IPS-18a (cell line): ENCODE measurements around the gene KLHL18.
A peak's percentile ranks its signal among the peaks of the same experiment; 100 is the strongest.
"Not testable (repeated sequence)": the region's sequence is repeated elsewhere in the genome, so short reads cannot be mapped to it uniquely, and the experiment has no call there.

Experiments used
- H3K27ac ChIP-seq: one replicate; pipeline ENCODE4 v1.5.1; 2013; ENCODE audit warnings: low read length
- H3K27me3 ChIP-seq: one replicate; pipeline ENCODE4 v1.6.1; 2013; ENCODE audit warnings: mild to moderate bottlenecking, low read length; ENCODE audit not compliant: control insufficient read depth, insufficient read depth
- H3K36me3 ChIP-seq: one replicate; pipeline ENCODE4 v1.6.1; 2013; ENCODE audit warnings: low read depth, low read length; ENCODE audit not compliant: control insufficient read depth
- H3K4me1 ChIP-seq: one replicate; pipeline ENCODE4 v1.6.1; 2013; ENCODE audit warnings: low read depth, low read length; ENCODE audit not compliant: control insufficient read depth
- H3K4me3 ChIP-seq: one replicate; pipeline ENCODE4 v1.5.1; 2013; ENCODE audit warnings: low read length
- H3K9ac ChIP-seq: one replicate; pipeline ENCODE4 v1.6.1; 2013; ENCODE audit warnings: mild to moderate bottlenecking, low read length, moderate library complexity
- H3K9me3 ChIP-seq: one replicate; pipeline ENCODE4 v1.6.1; 2013; ENCODE audit warnings: low read depth, low read length; ENCODE audit not compliant: control insufficient read depth

KLHL18 gene

GRCh38 chr3:47367631-47368030 lies 84.9 kb downstream of the KLHL18 start:
- Histone ChIP-seq H3K9me3 (no peaks in the 10 kb centered on the region), H3K4me1 (no peaks in the 10 kb centered on the region), H3K9ac (no peak overlapping the region), H3K4me3 (no peak overlapping the region), H3K36me3 (no peaks in the 10 kb centered on the region), H3K27me3 (no peaks in the 10 kb centered on the region), H3K27ac (no peak overlapping the region)

GRCh38 chr3:47370020-47370419 lies 87.3 kb downstream of the KLHL18 start:
- not testable (repeated sequence) for H3K4me3 ChIP-seq, H3K27me3 ChIP-seq, H3K9me3 ChIP-seq, H3K36me3 ChIP-seq, H3K9ac ChIP-seq, H3K27ac ChIP-seq, H3K4me1 ChIP-seq

GRCh38 chr3:47370887-47371697 lies 88.3 kb downstream of the KLHL18 start:
- Histone ChIP-seq H3K27ac (no peak overlapping the region), H3K9me3 (no peaks in the 10 kb centered on the region), H3K36me3 (no peaks in the 10 kb centered on the region), H3K4me1 (no peaks in the 10 kb centered on the region), H3K9ac (peak overlapping the region; percentile 10), H3K27me3 (no peaks in the 10 kb centered on the region), H3K4me3 (peak overlapping the region; percentile 4)

- H3K4me1 ChIP-seq, result peaks cover 1% of the 10 kb centered on the region
- H3K4me3 ChIP-seq, result no peak overlapping the region
- H3K36me3 ChIP-seq, result no peaks in the 10 kb centered on the region
- H3K27me3 ChIP-seq, result no peaks in the 10 kb centered on the region
- H3K9ac ChIP-seq, result no peak overlapping the region
- H3K9me3 ChIP-seq, result no peaks in the 10 kb centered on the region
- H3K27ac ChIP-seq, result no peak overlapping the region
Observed at GRCh38 chr3:47374587-47374986, 91.8 kb downstream of the KLHL18 start.

GRCh38 chr3:47376393-47376792 lies 93.6 kb downstream of the KLHL18 start:
- Histone ChIP-seq H3K4me1 (peaks cover 4% of the 10 kb centered on the region), H3K27me3 (no peaks in the 10 kb centered on the region), H3K9ac (no peak overlapping the region), H3K27ac (no peak overlapping the region), H3K9me3 (no peaks in the 10 kb centered on the region), H3K4me3 (no peak overlapping the region), H3K36me3 (no peaks in the 10 kb centered on the region)

GRCh38 chr3:47377186-47377585 lies 94.4 kb downstream of the KLHL18 start:
- H3K27ac ChIP-seq, result no peak overlapping the region
- H3K9me3 ChIP-seq, result no peaks in the 10 kb centered on the region
- H3K27me3 ChIP-seq, result no peaks in the 10 kb centered on the region
- no peak overlapping the region for H3K4me3 ChIP-seq
- peaks cover 9% of the 10 kb centered on the region for H3K4me1 ChIP-seq
- no peak overlapping the region for H3K9ac ChIP-seq
- no peaks in the 10 kb centered on the region for H3K36me3 ChIP-seq

GRCh38 chr3:47378869-47379268 lies 96.1 kb downstream of the KLHL18 start:
- Histone ChIP-seq H3K4me3 (no peak overlapping the region), H3K4me1 (peaks cover 10% of the 10 kb centered on the region), H3K36me3 (no peaks in the 10 kb centered on the region), H3K27me3 (no peaks in the 10 kb centered on the region), H3K9ac (no peak overlapping the region), H3K27ac (no peak overlapping the region), H3K9me3 (no peaks in the 10 kb centered on the region)

- Histone ChIP-seq H3K9me3 (no peaks in the 10 kb centered on the region), H3K27ac (no peak overlapping the region), H3K4me1 (peaks cover 10% of the 10 kb centered on the region), H3K9ac (peak overlapping the region; percentile 79), H3K4me3 (peak overlapping the region; percentile 96), H3K36me3 (no peaks in the 10 kb centered on the region), H3K27me3 (no peaks in the 10 kb centered on the region)
Observed at GRCh38 chr3:47379411-47379899, 96.7 kb downstream of the KLHL18 start.

GRCh38 chr3:47380026-47380600 lies 97.4 kb downstream of the KLHL18 start:
- Histone ChIP-seq H3K36me3 (no peaks in the 10 kb centered on the region), H3K9ac (peak overlapping the region; percentile 79), H3K4me3 (peak overlapping the region; percentile 96), H3K9me3 (no peaks in the 10 kb centered on the region), H3K27ac (peak overlapping the region; percentile 29), H3K27me3 (no peaks in the 10 kb centered on the region), H3K4me1 (peaks cover 10% of the 10 kb centered on the region)

- Histone ChIP-seq H3K4me3 (peak within 1 kb of the TSS; percentile 96), H3K9ac (peak within 1 kb of the TSS; percentile 79), H3K27ac (peak within 1 kb of the TSS; percentile 60), H3K4me1 (peaks cover 10% of the 10 kb centered on the region), H3K9me3 (no peaks in the 10 kb centered on the region), H3K27me3 (no peaks in the 10 kb centered on the region), H3K36me3 (no peaks in the 10 kb centered on the region)
Observed at GRCh38 chr3:47380601-47381316, 98.0 kb downstream of the KLHL18 start, which contains the start of gene PTPN23. Gene PTPN23, plus strand, starts transcription at chr3:47381021. Its CDS starts 76 bp downstream, at chr3:47381097.

- H3K4me1 ChIP-seq, result peaks cover 10% of the 10 kb centered on the region
- H3K27me3 ChIP-seq, result no peaks in the 10 kb centered on the region
- no peaks in the 10 kb centered on the region for H3K36me3 ChIP-seq
- H3K27ac ChIP-seq, result peak overlapping the region; percentile 60
- H3K9me3 ChIP-seq, result no peaks in the 10 kb centered on the region
- H3K9ac ChIP-seq, result peak overlapping the region; percentile 79
- peak overlapping the region; percentile 96 for H3K4me3 ChIP-seq
Observed at GRCh38 chr3:47381317-47382157, 98.8 kb downstream of the KLHL18 start.
